ENCODE results near the gene MKKS.

Gene MKKS

DNA sequence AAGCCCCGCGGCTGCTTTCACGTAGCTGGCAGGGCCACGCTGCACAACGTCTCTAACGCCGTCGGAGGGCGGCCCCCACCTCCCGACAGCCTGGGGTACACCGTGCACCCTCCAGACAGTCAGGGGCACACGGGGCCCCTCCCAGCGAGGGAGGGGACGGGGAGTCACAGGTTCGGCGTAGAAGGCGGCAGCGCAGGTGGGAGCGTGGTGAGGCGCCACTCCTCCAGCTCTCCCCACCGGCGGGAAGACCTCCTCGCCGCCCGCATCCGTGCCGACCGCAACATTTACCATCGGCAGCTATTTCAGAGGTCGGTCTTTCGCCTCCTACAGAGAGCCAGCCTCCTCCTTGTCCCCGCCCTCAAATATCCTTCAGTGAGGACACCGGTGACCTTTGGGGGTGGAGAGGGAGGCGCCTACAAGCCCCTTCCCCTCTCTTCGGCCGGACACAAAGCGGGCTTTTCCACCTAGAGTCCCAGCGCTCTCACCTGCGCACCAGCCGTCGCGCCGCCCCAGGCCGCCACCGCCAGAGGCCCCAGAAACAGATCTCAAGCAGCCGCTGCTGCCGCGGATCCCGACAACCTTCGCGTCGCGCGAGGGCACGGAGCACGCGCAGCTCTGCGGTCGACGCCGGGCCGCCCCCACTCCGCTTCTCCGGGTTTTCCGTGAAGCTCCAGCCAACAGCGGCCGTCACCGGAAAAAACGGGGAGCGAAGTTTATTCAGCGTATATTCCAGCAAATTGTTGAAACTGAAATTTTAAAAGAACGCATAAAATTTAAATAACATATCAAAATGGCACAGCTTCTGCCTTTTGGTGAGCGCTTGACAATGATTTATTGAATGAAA lies at the start of gene MKKS:
Gene MKKS (minus strand): TSS at position 600 of the 844 bp plus-strand sequence. CDS start 20,708 bp downstream, outside the sequence.
- TF ChIP-seq GATA3 (IDR thresholded peaks at IDR 0.05; ENCODE audit: low read depth, low read length) = no peak
- no peak for TF ChIP-seq GATA2 (IDR thresholded peaks at IDR 0.05; ENCODE audit: low read depth, low read length)

DNA sequence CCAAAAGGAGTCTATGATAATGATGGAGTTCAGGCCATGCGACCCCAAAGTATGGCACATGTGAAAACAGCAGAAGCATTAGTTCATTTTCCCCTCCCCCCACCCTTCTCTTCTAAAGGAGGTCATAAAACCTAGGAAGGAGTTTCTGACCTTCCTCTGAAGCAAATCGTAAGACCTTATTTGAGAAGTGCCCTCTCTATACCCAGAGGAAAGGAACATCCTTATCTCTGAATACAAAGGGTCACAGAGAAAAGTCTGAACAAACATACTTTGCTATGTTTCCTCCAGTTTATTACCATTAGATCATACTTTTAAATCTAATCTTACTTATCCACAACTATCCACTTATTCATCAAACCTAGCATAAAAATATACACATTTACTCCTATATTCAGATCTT lies 49.7 kb upstream of the MKKS start:
- no peak for TF ChIP-seq GATA3 (IDR thresholded peaks at IDR 0.05; ENCODE audit: low read depth, low read length)
- TF ChIP-seq GATA2 (IDR thresholded peaks at IDR 0.05; ENCODE audit: low read depth, low read length) = no peak

DNA sequence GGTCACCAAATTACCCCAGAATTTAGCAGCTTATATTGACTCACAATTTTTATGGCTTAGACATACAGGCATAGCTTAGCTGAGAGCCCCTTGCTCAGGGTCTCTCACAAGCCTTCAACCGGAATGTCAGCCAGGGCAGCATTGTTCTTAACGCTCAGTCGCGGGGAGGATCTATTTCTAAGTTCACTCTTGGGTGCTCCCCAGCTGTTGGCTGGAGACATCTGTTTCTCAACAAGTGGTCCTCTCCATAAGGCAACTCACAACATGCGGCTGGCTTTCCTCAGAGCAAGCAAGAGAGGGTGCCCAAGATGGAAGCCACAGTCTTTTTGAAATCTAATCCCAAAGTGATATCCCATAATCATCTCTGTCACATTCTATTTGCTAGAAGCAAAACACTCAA lies 47.7 kb upstream of the MKKS start:
- TF ChIP-seq GATA2 (IDR thresholded peaks at IDR 0.05; ENCODE audit: low read depth, low read length) (no peak), GATA3 (IDR thresholded peaks at IDR 0.05; ENCODE audit: low read depth, low read length) (no peak)

DNA sequence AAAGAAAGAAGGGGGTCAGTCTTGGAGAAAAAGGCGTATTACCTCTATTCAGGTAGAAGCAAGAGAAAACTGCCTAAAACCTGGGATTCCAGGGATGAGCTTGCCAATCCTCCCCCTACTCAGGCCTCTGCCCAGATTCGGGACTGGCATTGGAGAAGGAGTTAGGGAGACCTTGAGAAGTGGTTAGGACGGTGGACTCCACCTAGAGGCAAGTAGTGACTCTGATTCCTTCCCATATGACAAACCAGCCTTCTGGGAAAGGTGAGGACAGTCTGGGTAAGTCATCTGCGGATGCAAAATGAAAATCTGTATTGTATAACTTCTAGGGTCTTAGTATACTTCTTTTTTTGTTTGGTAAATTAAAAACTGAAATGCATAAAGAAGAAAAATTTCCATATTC lies 44.9 kb upstream of the MKKS start:
- no peak for TF ChIP-seq GATA2 (IDR thresholded peaks at IDR 0.05; ENCODE audit: low read depth, low read length)

DNA sequence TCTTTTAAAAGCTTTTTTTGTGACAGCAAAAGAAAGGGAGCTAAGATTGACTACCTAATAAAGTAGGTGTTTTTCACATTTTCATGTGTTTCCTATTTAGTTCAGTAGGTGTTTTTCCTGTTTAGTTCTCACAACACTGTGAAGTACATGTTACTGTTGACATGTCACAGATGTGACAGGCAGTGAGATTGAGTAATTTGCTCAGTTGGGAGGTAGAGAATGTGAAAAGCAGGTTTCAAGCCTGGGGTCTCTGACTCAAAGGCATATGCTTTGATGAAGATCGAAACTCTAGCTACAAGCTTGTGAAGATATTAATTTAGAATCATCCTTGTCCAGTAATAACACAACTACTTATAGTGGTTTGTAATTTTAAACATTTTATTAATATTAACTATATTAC lies 44.2 kb upstream of the MKKS start:
- TF ChIP-seq GATA3 (IDR thresholded peaks at IDR 0.05; ENCODE audit: low read depth, low read length) (no peak), GATA2 (IDR thresholded peaks at IDR 0.05; ENCODE audit: low read depth, low read length) (no peak)

DNA sequence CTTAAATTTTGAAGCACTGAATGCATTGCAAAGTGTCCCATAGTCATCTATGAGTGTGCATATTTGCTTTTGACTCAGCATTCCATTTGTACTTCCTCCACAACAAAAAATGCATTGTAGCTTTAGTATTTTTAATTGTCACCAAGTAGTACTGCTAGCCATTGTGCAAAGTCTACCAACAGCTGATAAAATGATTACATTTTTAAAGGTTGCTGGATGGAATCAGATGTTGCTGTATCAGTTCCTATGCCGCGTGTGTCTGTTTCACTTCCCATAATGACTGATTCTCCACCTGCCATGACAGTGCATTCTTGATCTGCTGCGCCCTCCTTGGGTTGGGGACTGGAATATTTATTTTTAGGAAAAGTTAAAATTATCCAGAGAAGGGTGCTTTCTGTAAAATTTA lies 42.3 kb upstream of the MKKS start:
- TF ChIP-seq GATA3 (IDR thresholded peaks at IDR 0.05; ENCODE audit: low read depth, low read length) = no peak
- TF ChIP-seq GATA2 (IDR thresholded peaks at IDR 0.05; ENCODE audit: low read depth, low read length) = no peak

DNA sequence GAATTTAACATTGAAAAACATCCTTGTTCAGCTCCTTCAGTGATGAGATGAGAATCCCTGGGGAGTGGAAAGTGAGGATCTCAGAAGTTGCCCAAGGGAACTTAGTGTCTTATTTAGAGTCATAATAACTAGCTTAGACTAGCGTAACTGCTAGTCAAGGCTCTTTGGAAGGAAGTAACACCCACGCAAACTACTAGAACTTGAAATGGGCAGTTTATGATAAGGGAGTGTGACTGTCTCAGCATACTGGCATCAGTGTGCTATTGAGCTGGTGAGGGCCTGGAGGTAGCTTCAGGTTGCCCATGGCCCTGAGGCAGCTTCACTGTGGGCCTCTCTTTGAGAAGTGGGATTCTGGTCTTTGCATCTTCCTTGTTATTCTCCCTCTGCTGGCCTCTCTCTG lies 41.2 kb upstream of the MKKS start:
- TF ChIP-seq GATA3 (IDR thresholded peaks at IDR 0.05; ENCODE audit: low read depth, low read length) (no peak), GATA2 (IDR thresholded peaks at IDR 0.05; ENCODE audit: low read depth, low read length) (no peak)

DNA sequence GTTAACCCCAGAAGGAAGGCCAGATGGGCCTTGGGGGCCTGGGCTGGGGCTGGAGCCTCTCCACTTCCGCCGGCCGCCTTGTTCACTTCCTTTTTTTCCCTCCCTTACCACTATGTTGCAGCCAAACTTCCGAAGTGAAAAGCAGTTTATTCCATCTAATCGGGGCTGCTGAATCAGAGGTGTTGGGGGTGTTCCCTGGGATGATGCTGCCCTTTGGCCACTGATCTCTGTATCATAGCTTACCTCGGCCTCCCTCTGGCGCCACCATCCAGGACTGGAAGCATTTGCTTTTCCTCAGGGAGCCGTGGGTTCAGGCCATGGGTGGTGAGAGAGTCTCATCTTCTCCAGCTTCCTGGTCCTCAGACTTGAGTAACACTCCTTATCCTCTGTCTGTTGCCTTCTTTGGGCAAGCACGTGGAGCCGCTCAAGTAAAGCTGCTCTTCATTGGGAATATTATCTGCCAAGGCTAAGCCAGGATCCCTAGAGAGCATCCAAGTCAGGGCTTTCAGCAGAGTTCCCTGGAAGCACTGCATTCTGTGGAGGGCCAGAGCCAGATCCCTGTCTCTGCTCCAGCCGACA lies 40.7 kb upstream of the MKKS start:
- TF ChIP-seq GATA2 (IDR thresholded peaks at IDR 0.05; ENCODE audit: low read depth, low read length) (no peak), GATA3 (IDR thresholded peaks at IDR 0.05; ENCODE audit: low read depth, low read length) (no peak)

DNA sequence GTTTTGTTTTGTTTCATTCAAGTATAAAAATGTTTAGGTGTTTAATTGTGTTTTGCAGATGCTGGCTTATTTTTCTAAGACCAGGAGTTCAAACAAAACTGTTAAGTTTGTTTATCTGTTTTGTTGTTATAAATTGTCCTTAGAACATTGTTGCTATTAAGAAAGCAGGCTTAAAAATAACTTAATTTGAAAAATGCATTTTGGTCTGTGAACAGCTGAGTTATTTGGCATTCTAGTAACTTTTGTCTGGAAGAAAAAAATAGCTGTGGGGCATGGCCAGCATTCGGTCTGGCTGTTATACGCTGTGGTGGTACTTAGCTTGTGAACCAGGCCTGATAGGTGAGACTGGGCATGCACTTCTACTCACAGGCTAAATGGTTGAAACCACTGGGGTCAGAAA lies 38.8 kb upstream of the MKKS start:
- no peak for TF ChIP-seq GATA2 (IDR thresholded peaks at IDR 0.05; ENCODE audit: low read depth, low read length)
- TF ChIP-seq GATA3 (IDR thresholded peaks at IDR 0.05; ENCODE audit: low read depth, low read length) = no peak

DNA sequence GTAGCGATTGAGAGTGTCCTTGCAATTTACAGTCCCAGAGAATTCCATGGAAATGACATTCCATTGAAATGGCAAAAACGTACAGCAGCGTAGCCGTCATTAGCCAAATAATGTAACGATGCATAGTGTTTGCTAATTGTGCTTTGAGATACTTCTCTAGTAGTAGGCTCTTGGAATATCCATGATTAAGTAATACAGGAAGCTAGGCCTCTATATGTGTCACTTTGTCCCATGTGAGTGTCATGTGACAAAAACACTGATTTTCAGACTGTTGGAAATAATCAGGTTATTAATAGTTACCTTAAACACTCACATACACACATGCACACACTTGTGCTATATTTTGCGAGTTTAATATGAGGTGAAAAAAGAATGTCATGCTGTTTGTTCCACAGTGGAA lies 36.3 kb upstream of the MKKS start:
- TF ChIP-seq GATA2 (IDR thresholded peaks at IDR 0.05; ENCODE audit: low read depth, low read length) = no peak
- TF ChIP-seq GATA3 (IDR thresholded peaks at IDR 0.05; ENCODE audit: low read depth, low read length) = no peak

DNA sequence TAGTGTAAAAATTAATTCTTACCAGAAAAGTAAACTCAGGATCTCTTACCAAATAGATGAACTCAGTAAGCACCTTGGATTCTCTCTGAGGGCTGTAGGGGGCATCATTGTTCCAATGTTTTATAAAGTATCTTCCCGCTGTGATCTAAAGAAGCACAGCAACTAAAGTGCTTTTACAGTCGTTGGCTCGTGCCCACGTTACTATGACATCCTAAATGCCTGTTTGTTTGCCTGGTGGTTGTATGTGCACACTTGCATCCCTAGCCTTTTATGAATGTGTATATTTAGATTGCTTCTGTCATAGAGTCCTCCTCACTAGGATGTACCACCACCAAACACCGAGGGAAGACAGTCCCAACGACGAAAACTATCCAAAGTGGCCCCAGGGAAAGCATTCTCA lies 35.6 kb upstream of the MKKS start:
- no peak for TF ChIP-seq GATA3 (IDR thresholded peaks at IDR 0.05; ENCODE audit: low read depth, low read length)
- no peak for TF ChIP-seq GATA2 (IDR thresholded peaks at IDR 0.05; ENCODE audit: low read depth, low read length)

DNA sequence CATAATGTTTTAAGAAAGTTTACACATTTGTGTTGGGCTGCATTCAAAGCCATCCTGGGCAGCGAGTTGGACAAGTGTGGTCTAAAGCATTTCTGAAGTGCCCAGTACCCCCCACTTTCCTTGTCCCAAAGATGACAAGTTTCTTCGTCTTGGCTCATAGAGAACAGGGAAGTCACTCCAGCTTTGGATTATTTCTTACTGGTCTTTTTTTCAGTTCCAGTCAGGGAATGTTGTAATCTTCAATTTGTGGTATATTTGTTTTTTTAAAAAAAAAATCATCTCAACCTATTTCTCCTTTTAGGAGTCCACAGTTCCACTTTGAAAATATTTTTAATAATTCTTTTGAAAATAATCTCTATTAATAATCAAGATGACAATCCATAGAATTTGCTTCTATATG lies 35.0 kb upstream of the MKKS start:
- no peak for TF ChIP-seq GATA2 (IDR thresholded peaks at IDR 0.05; ENCODE audit: low read depth, low read length)
- no peak for TF ChIP-seq GATA3 (IDR thresholded peaks at IDR 0.05; ENCODE audit: low read depth, low read length)

DNA sequence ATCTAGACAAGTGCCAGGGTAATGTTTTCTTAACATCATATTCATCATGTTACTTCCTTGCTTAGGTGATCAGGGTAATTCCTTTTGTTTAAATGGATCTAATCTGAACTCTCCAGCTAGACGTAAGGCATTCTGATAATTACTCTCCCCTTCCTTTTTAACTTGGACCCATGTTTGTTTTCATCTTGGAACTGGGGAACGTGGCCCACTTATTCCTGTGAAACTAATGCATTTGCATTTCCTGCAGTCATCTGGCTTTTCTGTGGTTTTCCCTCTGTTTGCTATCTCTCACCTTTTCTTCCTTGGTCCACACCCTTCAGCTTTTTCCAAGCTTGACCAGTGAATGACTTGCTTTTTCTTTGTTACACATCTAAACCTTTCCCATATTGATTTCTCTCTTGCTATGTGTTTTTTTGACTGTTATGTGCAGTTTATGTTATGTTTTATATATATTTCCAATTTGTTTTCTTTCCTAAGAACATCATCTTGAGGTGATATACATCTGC lies 34.4 kb upstream of the MKKS start:
- TF ChIP-seq GATA2 (IDR thresholded peaks at IDR 0.05; ENCODE audit: low read depth, low read length) (no peak), GATA3 (IDR thresholded peaks at IDR 0.05; ENCODE audit: low read depth, low read length) (no peak)

DNA sequence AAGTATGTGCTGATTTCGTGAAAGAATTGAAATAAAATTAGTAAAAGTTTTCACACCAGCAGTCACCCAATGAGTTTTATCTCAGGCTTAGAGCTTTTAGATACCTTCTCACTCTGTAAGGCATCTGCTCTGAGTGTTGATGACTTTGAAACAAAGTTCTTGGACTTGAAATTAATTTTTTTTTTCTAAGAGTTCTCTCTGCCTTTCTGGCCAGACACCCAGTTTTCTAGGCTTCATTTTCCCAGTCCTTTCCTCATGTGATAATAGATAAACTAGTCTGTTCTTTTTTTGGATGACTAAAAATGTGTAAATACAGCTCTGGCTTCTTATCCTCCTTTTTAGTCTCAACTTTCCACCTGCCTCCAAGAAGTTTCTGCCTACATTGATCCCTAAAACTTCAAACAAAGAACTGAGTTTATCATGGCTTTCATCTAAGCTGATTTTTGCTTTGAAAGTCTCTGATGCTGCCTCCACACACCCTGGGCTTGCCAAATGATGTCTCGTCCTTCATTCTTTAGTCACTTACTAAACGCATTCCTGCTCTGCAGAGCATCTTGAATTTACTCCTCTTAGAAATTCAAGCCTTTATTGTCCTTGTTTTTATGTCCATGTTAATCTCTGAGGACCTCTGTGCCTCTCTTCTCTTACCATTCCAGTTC lies 33.8 kb upstream of the MKKS start:
- TF ChIP-seq GATA2 (IDR thresholded peaks at IDR 0.05; ENCODE audit: low read depth, low read length) (no peak), GATA3 (IDR thresholded peaks at IDR 0.05; ENCODE audit: low read depth, low read length) (no peak)

DNA sequence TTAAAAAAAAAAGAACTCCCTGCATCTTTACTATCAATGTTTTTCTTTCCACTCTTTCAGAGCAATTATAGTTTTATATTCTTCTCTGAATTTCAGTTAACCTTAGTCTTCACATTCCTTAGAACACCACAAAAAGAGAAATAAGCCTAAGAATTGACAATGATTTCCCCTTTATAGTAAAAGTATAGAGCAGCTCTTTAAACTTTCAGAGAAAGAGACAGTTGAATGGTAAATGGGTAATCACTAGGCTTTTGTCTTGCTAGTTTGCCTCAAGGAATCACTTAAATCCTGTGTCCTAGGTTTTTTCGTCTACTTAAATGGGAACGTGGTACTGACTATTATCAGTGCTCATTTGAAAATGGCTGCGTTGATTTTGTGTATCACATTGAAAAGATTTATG lies 32.8 kb upstream of the MKKS start:
- TF ChIP-seq GATA2 (IDR thresholded peaks at IDR 0.05; ENCODE audit: low read depth, low read length) = no peak
- TF ChIP-seq GATA3 (IDR thresholded peaks at IDR 0.05; ENCODE audit: low read depth, low read length) = no peak

All from SH-SY5Y (cell line).